HL-60 (cell line): ENCODE results near the gene ZCCHC3.
"Not testable (repeated sequence)": the region's sequence is repeated elsewhere in the genome, so short reads cannot be mapped to it uniquely, and the experiment has no call there.

Experiments
- DNase-seq, 2 experiments: peaks; one replicate each; pipeline ENCODE4 v3.0.0-alpha.2; 2010 to 2020; ENCODE audit warnings: low read depth in 1 of 2, low spot score in 1 of 2
- H3K27ac ChIP-seq: fragments of 250-450 bp; sonication (Bioruptor Pico); replicated peaks from 2 replicates; pipeline ENCODE4 v1.5.1; 2020; ENCODE audit warnings: mild to moderate bottlenecking, moderate library complexity
- H3K27me3 ChIP-seq: fragments of 250-450 bp; sonication (Bioruptor Pico); 2 replicates; pipeline ENCODE4 v1.5.1; 2021; ENCODE audit warnings: mild to moderate bottlenecking, moderate library complexity; ENCODE audit not compliant: insufficient read depth, poor library complexity, severe bottlenecking
- H3K4me3 ChIP-seq: replicated peaks from 2 replicates; pipeline ENCODE4 v1.5.1; 2011; ENCODE audit warnings: mild to moderate bottlenecking, control low read depth, low read length; ENCODE audit not compliant: insufficient read depth
- CTCF ChIP-seq: IDR thresholded peaks from one replicate; pipeline ENCODE4 v1.5.1; 2011; ENCODE audit warnings: low read length, control low read depth, inconsistent platforms; ENCODE audit not compliant: insufficient read depth
- GABPA ChIP-seq: IDR thresholded peaks from 2 replicates; pipeline ENCODE4 v1.6.1; 2012; ENCODE audit warnings: low read depth
- POLR2AphosphoS5 ChIP-seq: IDR thresholded peaks from 2 replicates; pipeline ENCODE4 v1.6.1; 2012; ENCODE audit warnings: low read depth
- REST ChIP-seq: IDR thresholded peaks from 2 replicates; pipeline ENCODE4 v1.6.1; 2012; ENCODE audit warnings: low read depth; ENCODE audit not compliant: insufficient replicate concordance
- SPI1 ChIP-seq: IDR thresholded peaks from 2 replicates; pipeline ENCODE4 v1.6.1; 2012; ENCODE audit warnings: low read depth, mild to moderate bottlenecking, borderline replicate concordance
- long read RNA-seq: library from polyadenylated mRNA; unstranded; transcript quantifications from one replicate; pipeline ENCODE4 v2.0.0, GENCODE V29; 2020

ZCCHC3 gene
- long read RNA-seq, transcript ZCCHC3-201 (1 exons, 3,354 nt): major isoform, 9 of 9 reads
- long read RNA-seq, partial matches to known transcripts: 0 of 9 reads
- long read RNA-seq, other reads (novel, unspliced or antisense): 0 of 9 reads

- peak; percentile 84 to 98 for DNase-seq
- Histone ChIP-seq H3K27ac (peak within 1 kb of the TSS; percentile 93), H3K27me3 (no peaks in the 10 kb centered on the region), H3K4me3 (peak within 1 kb of the TSS; percentile 87)
- TF ChIP-seq REST: peak; percentile 50
- TF ChIP-seq GABPA: no peak; the same call in 1 of the 2 replicates
- no peak; the same call in 1 of the 2 replicates for TF ChIP-seq SPI1
- TF ChIP-seq CTCF: no peak
- TF ChIP-seq POLR2AphosphoS5: peak; percentile 55; the same call in 1 of the 2 replicates
Observed at GRCh38 chr20:297098-297924, at the start of gene ZCCHC3. ZCCHC3 (plus strand) TSS chr20:297570; CDS start chr20:297587, 17 bp downstream.

GRCh38 chr20:251354-251753, 46.0 kb upstream of the ZCCHC3 start:
- H3K4me3 ChIP-seq: no peak overlapping the region
- no peak for TF ChIP-seq REST
- no peak for TF ChIP-seq GABPA
- H3K27me3 ChIP-seq: no peaks in the 10 kb centered on the region
- DNase-seq: no peak
- no peak overlapping the region for H3K27ac ChIP-seq

GRCh38 chr20:252801-253200, 44.6 kb upstream of the ZCCHC3 start:
- Histone ChIP-seq H3K27ac (no peak overlapping the region), H3K4me3 (no peak overlapping the region), H3K27me3 (no peaks in the 10 kb centered on the region)
- no peak for DNase-seq
- no peak for TF ChIP-seq POLR2AphosphoS5
- TF ChIP-seq REST: no peak
- TF ChIP-seq CTCF: no peak
- TF ChIP-seq GABPA: no peak

- not testable (repeated sequence) for H3K27ac ChIP-seq, H3K27me3 ChIP-seq, H3K4me3 ChIP-seq, DNase-seq
Observed at GRCh38 chr20:253447-253846, 43.9 kb upstream of the ZCCHC3 start.
